WERI-Rb-1 (cell line): Measurements from ENCODE around the gene PRL.

ENCODE experiments used
- DNase-seq: peaks from one replicate; pipeline ENCODE4 v3.0.0-alpha.2; 2020
- H3K27ac ChIP-seq: fragments of 250-450 bp; sonication (Bioruptor Pico); 2 replicates; pipeline ENCODE4 v1.5.1; 2020; ENCODE audit warnings: mild to moderate bottlenecking, moderate library complexity
- H3K27me3 ChIP-seq: fragments of 250-450 bp; sonication (Bioruptor Pico); 2 replicates; pipeline ENCODE4 v1.5.1; 2021; ENCODE audit warnings: mild to moderate bottlenecking, low read depth, moderate library complexity; ENCODE audit not compliant: insufficient read depth, severe bottlenecking
- H3K36me3 ChIP-seq: fragments of 250-450 bp; sonication (Bioruptor Pico); 2 replicates; pipeline ENCODE4 v1.5.1; 2020; ENCODE audit warnings: mild to moderate bottlenecking, moderate library complexity
- H3K4me3 ChIP-seq: 2 replicates; pipeline ENCODE4 v1.5.1; 2011; ENCODE audit warnings: low read depth, mild to moderate bottlenecking, control low read depth, low read length
- H3K9me3 ChIP-seq: fragments of 250-450 bp; sonication (Bioruptor Pico); 2 replicates; pipeline ENCODE4 v1.5.1; 2021; ENCODE audit warnings: mild to moderate bottlenecking, moderate library complexity; ENCODE audit not compliant: severe bottlenecking
- CTCF ChIP-seq: IDR thresholded peaks from 2 replicates; pipeline ENCODE4 v1.5.1; 2011; ENCODE audit warnings: low read depth, mild to moderate bottlenecking, control low read depth, inconsistent platforms, low read length

PRL gene

GRCh38 chr6:22250486-22250885 is 46.4 kb downstream of the PRL start:
- TF ChIP-seq CTCF, result no peak
- Histone ChIP-seq H3K4me3 (no peak overlapping the region), H3K27ac (no peak overlapping the region), H3K9me3 (no peaks in the 10 kb centered on the region), H3K27me3 (no peaks in the 10 kb centered on the region), H3K36me3 (no peaks in the 10 kb centered on the region)
- peak; percentile 56 for DNase-seq

GRCh38 chr6:22249711-22250350 is 47.0 kb downstream of the PRL start:
- H3K9me3 ChIP-seq, result no peaks in the 10 kb centered on the region
- H3K27me3 ChIP-seq, result no peaks in the 10 kb centered on the region
- no peak overlapping the region for H3K4me3 ChIP-seq
- no peak for DNase-seq
- H3K27ac ChIP-seq, result no peak overlapping the region
- no peak for TF ChIP-seq CTCF
- no peaks in the 10 kb centered on the region for H3K36me3 ChIP-seq

- DNase-seq, result no peak
Observed at GRCh38 chr6:22248513-22249308, 48.1 kb downstream of the PRL start.

GRCh38 chr6:22247916-22248482 is 48.8 kb downstream of the PRL start:
- no peaks in the 10 kb centered on the region for H3K36me3 ChIP-seq
- TF ChIP-seq CTCF, result no peak
- no peak for DNase-seq
- H3K27ac ChIP-seq, result no peak overlapping the region
- H3K9me3 ChIP-seq, result peaks cover 2% of the 10 kb centered on the region
- H3K4me3 ChIP-seq, result no peak overlapping the region
- no peaks in the 10 kb centered on the region for H3K27me3 ChIP-seq

More at GRCh38 chr6:22248513-22249308, 48.1 kb downstream of the PRL start:
- H3K36me3 ChIP-seq, result no peaks in the 10 kb centered on the region
- H3K4me3 ChIP-seq, result no peak overlapping the region
- H3K27me3 ChIP-seq, result no peaks in the 10 kb centered on the region
- H3K9me3 ChIP-seq, result no peaks in the 10 kb centered on the region
- H3K27ac ChIP-seq, result no peak overlapping the region
- TF ChIP-seq CTCF, result no peak

- no peak overlapping the region for H3K27ac ChIP-seq
- no peaks in the 10 kb centered on the region for H3K27me3 ChIP-seq
- TF ChIP-seq CTCF, result no peak
- H3K4me3 ChIP-seq, result no peak overlapping the region
- H3K9me3 ChIP-seq, result peaks cover 2% of the 10 kb centered on the region
- no peaks in the 10 kb centered on the region for H3K36me3 ChIP-seq
- DNase-seq, result no peak
Observed at GRCh38 chr6:22240025-22240424, 56.8 kb downstream of the PRL start.
